PC-3 (cell line): ENCODE results near the gene BICRA. TPM values are rescaled to one million over a fixed set of nuclear protein-coding genes. Genes with fewer than 3 reads are reported as not detected.
A peak's percentile ranks its signal among the peaks of the same experiment; 100 is the strongest.
"Not testable (repeated sequence)": the region's sequence is repeated elsewhere in the genome, so short reads cannot be mapped to it uniquely, and the experiment has no call there.

Experiments used
- ATAC-seq: fragments of 200-7000 bp; cut with Tn5 transposase; 2 replicates; pipeline ENCODE4 v1.9.1; 2020; ENCODE audit warnings: mild to moderate bottlenecking, moderate library complexity
- BruUV-seq: library from RNA; stranded (reverse); fragments of 400-500 nt; replicated peaks from 2 replicates; lab custom pipeline; 2021; lab: Mats Ljungman, UMichigan
- CTCF ChIA-PET: fragments of 300-600 bp; sonication (Branson Sonifier 250); formaldehyde crosslinking; loops from one replicate; lab custom pipeline; 2022; ENCODE audit warnings: antibody characterized with exemption; lab: Charles Lee
- POLR2A ChIA-PET: fragments of 300-600 bp; sonication (Branson Sonifier 250); formaldehyde crosslinking; loops from one replicate; lab custom pipeline; 2022; ENCODE audit warnings: antibody characterized with exemption; ENCODE audit not compliant: unreplicated experiment; lab: Charles Lee
- DNase-seq: peaks from one replicate; pipeline ENCODE4 v3.0.0-alpha.2; 2015
- H2AFZ ChIP-seq: fragments of 300-600 bp; sonication (generic); 2 replicates; pipeline ENCODE4 v1.6.0; 2016; ENCODE audit warnings: antibody characterized with exemption, low read length
- H3F3A ChIP-seq: fragments of 300-600 bp; sonication (generic); one replicate; pipeline ENCODE4 v1.6.0; 2017; ENCODE audit warnings: antibody characterized with exemption, low read length, control low read depth, mild to moderate bottlenecking; ENCODE audit not compliant: unreplicated experiment
- H3K27ac ChIP-seq: fragments of 300-600 bp; sonication (generic); 2 replicates; pipeline ENCODE4 v1.5.1; 2016; ENCODE audit warnings: mild to moderate bottlenecking, low read length
- H3K27me3 ChIP-seq: fragments of 300-600 bp; sonication (generic); 2 replicates; pipeline ENCODE4 v1.6.1; 2016; ENCODE audit warnings: low read length, mixed read lengths
- H3K36me3 ChIP-seq: fragments of 300-600 bp; sonication (generic); 2 replicates; pipeline ENCODE4 v1.6.1; 2016; ENCODE audit warnings: low read depth, mixed run types, low read length, mixed read lengths
- H3K4me1 ChIP-seq: fragments of 300-600 bp; sonication (generic); 2 replicates; pipeline ENCODE4 v1.5.1; 2016; ENCODE audit warnings: low read length; ENCODE audit not compliant: insufficient read depth
- H3K4me2 ChIP-seq: fragments of 300-600 bp; sonication (generic); 2 replicates; pipeline ENCODE4 v1.6.0; 2016; ENCODE audit warnings: low read length
- H3K4me3 ChIP-seq: fragments of 300-600 bp; sonication (generic); 2 replicates; pipeline ENCODE4 v1.5.1; 2016; ENCODE audit warnings: mild to moderate bottlenecking, low read length, mixed read lengths
- H3K79me2 ChIP-seq: fragments of 300-600 bp; sonication (generic); 2 replicates; pipeline ENCODE4 v1.6.1; 2017; ENCODE audit warnings: low read length, mixed read lengths
- H3K9ac ChIP-seq: fragments of 300-600 bp; sonication (generic); 2 replicates; pipeline ENCODE4 v1.6.0; 2016; ENCODE audit warnings: mild to moderate bottlenecking, low read length
- H3K9me2 ChIP-seq: fragments of 300-600 bp; sonication (generic); replicated peaks from 2 replicates; pipeline ENCODE4 v1.6.1; 2016; ENCODE audit warnings: mixed run types, low read length, mixed read lengths
- H3K9me3 ChIP-seq: fragments of 300-600 bp; sonication (generic); 2 replicates; pipeline ENCODE4 v1.6.1; 2016; ENCODE audit warnings: low read length, mixed read lengths
- H4K20me1 ChIP-seq: fragments of 300-600 bp; sonication (generic); 2 replicates; pipeline ENCODE4 v1.6.1; 2016; ENCODE audit warnings: low read length, mixed read lengths
- CTCF ChIP-seq: fragments of 300-600 bp; sonication (generic); conservative IDR thresholded peaks from 2 replicates; pipeline ENCODE4 v1.5.1; 2017; ENCODE audit warnings: antibody characterized with exemption, low read depth, mild to moderate bottlenecking, low read length
- EZH2 ChIP-seq: fragments of 300-600 bp; sonication (generic); IDR thresholded peaks from one replicate; pipeline ENCODE4 v1.6.1; 2017; ENCODE audit warnings: antibody characterized with exemption, mild to moderate bottlenecking, low read length; ENCODE audit not compliant: unreplicated experiment
- EZH2phosphoT487 ChIP-seq: fragments of 300-600 bp; sonication (generic); IDR thresholded peaks from 2 replicates; pipeline ENCODE4 v1.6.1; 2018; ENCODE audit warnings: mild to moderate bottlenecking, antibody characterized with exemption, low read length, borderline replicate concordance
- intact Hi-C: fragments of 100-400 bp; cut with micrococcal nuclease; formaldehyde crosslinking; loops from 2 replicates; pipeline ENCODE4 v1.9.0; 2023
- total RNA-seq: library from RNA; depleted of rRNA; stranded (reverse); fragments of >200 nt; gene quantifications from 2 replicates; pipeline ENCODE4 v1.2.3, GENCODE V29; 2014

The BICRA gene
- total RNA-seq, 1 experiment from 2014 or later = 1.2 TPM

- DNase-seq (peak; percentile 86), ATAC-seq (peak; percentile 72)
- TF ChIP-seq EZH2phosphoT487 (no peak), EZH2 (no peak), CTCF (no peak)
- no peaks in the 10 kb centered on the region for H3K9me3 ChIP-seq
- intact Hi-C loops = no loop called here
- H3K27me3 ChIP-seq = no peaks in the 10 kb centered on the region
- no peaks in the 10 kb centered on the region for H3F3A ChIP-seq
- POLR2A ChIA-PET = no interaction called here
- no peaks in the 10 kb centered on the region for H3K79me2 ChIP-seq
- peaks cover 9% of the 10 kb centered on the region for H3K4me1 ChIP-seq
- no peaks in the 10 kb centered on the region for H3K36me3 ChIP-seq
- H3K9ac ChIP-seq = no peak overlapping the region
- H3K27ac ChIP-seq = peak overlapping the region; percentile 28
- no peaks in the 10 kb centered on the region for H4K20me1 ChIP-seq
- no peak overlapping the region for H3K4me3 ChIP-seq
- H3K9me2 ChIP-seq = no peaks in the 10 kb centered on the region
- peak overlapping the region; percentile 11; the same call in 1 of the 2 replicates for H2AFZ ChIP-seq
- CTCF ChIA-PET = no interaction called here
- BruUV-seq = no TSS peak
- peak overlapping the region; percentile 13; the same call in 1 of the 2 replicates for H3K4me2 ChIP-seq
Measured at GRCh38 chr19:47581605-47582319, 27.2 kb upstream of the BICRA start.

DNA sequence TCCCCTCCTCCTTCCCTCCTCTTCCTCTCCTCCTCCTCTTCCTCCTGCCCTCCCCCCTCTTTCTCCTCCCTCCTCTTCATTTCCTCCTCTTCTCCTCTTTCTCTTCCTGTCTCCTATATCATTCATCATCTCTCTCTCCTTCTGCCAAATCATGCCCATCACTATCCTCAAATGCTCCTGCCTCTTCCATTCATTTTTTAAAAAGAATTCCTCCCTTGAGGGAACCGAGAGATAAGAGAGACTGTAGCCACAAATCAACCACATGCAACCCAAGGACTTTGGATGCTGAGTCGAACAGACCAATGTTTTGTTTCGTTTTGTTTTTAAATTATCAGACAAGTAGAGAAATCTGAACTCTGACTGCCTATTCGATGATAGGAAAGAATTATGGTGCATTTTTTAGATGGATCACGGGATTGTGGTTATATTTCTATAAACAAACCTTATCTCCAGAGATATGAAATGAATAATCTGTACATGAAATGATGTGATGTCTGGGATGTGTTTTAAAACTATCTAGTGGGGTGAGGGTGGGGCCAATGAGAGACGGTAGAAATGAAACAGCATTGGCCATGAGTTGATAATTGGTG is 26.5 kb upstream of the BICRA start:
- intact Hi-C loops = no loop called here

DNA sequence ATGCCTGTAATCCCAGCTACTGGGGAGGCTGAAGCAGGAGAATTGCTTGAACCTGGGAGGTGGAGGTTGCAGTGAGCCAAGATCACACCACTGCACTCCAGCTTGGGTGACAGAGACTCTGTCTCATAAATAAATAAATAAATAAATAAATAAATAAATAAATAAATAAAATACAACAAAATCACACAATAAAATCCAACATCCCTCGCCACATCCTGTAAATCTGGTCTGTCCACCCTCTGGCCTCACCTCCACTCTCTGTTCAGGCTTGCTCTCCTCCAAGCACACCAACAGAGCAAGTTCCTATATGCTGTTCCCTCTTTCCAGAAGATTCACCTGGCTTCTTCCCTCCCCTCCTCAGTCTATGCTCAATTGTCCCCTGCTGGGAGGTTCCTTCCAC is 25.8 kb upstream of the BICRA start:
- H3F3A ChIP-seq, H3K27ac ChIP-seq, H4K20me1 ChIP-seq, BruUV-seq, H3K9me3 ChIP-seq, H3K27me3 ChIP-seq, H3K9ac ChIP-seq, H2AFZ ChIP-seq, H3K36me3 ChIP-seq, H3K4me2 ChIP-seq, DNase-seq, POLR2A ChIA-PET, H3K4me1 ChIP-seq, H3K4me3 ChIP-seq, ATAC-seq, H3K9me2 ChIP-seq, H3K79me2 ChIP-seq, CTCF ChIA-PET, intact Hi-C loops: not testable (repeated sequence)

More for the DNA sequence above, 26.5 kb upstream of the BICRA start:
- Histone ChIP-seq H3K79me2 (no peaks in the 10 kb centered on the region), H3F3A (no peaks in the 10 kb centered on the region), H3K9me3 (no peaks in the 10 kb centered on the region), H2AFZ (no peak overlapping the region), H3K27ac (no peak overlapping the region), H3K4me3 (no peak overlapping the region), H4K20me1 (no peaks in the 10 kb centered on the region), H3K36me3 (no peaks in the 10 kb centered on the region), H3K4me2 (0 out of 2 replicates have a peak overlapping the region, but pooled peaks have one; percentile 13), H3K27me3 (no peaks in the 10 kb centered on the region), H3K4me1 (peaks cover 9% of the 10 kb centered on the region), H3K9ac (no peak overlapping the region), H3K9me2 (no peaks in the 10 kb centered on the region)
- no TSS peak for BruUV-seq
- CTCF ChIA-PET = no interaction called here
- TF ChIP-seq EZH2 = no peak
- no peak for TF ChIP-seq CTCF
- POLR2A ChIA-PET = no interaction called here
- DNase-seq (no peak), ATAC-seq (no peak)
